ENCODE measurements around the gene SCYGR5. TPM values are rescaled to one million over a fixed set of nuclear protein-coding genes. Genes with fewer than 3 reads are reported as not detected.
"Not testable (repeated sequence)": the region's sequence is repeated elsewhere in the genome, so short reads cannot be mapped to it uniquely, and the experiment has no call there.

Gene SCYGR5
- total and polyA plus RNA-seq, 12 donors = not detected

- intact Hi-C loops (cut with DNase I) = loop anchor here in 2 of 10 donors (5.0 to 10.0 kb wide), 3 partner anchors 106 to 256 kb away; no protein-coding TSS in a partner anchor
- H3K4me1 ChIP-seq = peaks cover 0 to 15% (median 0%) of the 10 kb centered on the region in 9 donors
- no peaks in the 10 kb centered on the region for H3K9me3 ChIP-seq
- TF ChIP-seq CTCF (IDR thresholded peaks at IDR 0.05) = no peak
- H3K4me3 ChIP-seq = no peak overlapping the region
- peak in 1 of 8 donors; percentile 47 for ATAC-seq
- H3K27ac ChIP-seq = no peak overlapping the region
- 21 to 22% methylated on average over 7 of the region's 7 CpGs for WGBS, 2 donors
- peaks cover 0 to 4% (median 0%) of the 10 kb centered on the region in 7 donors for H3K27me3 ChIP-seq
- H3K36me3 ChIP-seq = no peaks in the 10 kb centered on the region
- DNase-seq = peak in 1 of 2 donors; percentile 21
Measured at GRCh38 chr2:227661025-227661649, 5.5 kb upstream of the SCYGR5 start.

GRCh38 chr2:227661827-227662226, 4.8 kb upstream of the SCYGR5 start:
- intact Hi-C loops (cut with DNase I) = loop anchor here in 2 of 10 donors (5.0 to 10.0 kb wide), 3 partner anchors 105 to 257 kb away; no protein-coding TSS in a partner anchor
- H3K9me3 ChIP-seq = no peaks in the 10 kb centered on the region
- peaks cover 0 to 14% (median 0%) of the 10 kb centered on the region in 9 donors for H3K4me1 ChIP-seq
- H3K27ac ChIP-seq = no peak overlapping the region
- peaks cover 0 to 4% (median 0%) of the 10 kb centered on the region in 7 donors for H3K27me3 ChIP-seq
- ATAC-seq = no peak
- DNase-seq = no peak
- no peak overlapping the region for H3K4me3 ChIP-seq
- WGBS, 2 donors = 48 to 58% methylated on average over 3 of the region's 3 CpGs
- TF ChIP-seq CTCF (IDR thresholded peaks at IDR 0.05) = no peak
- no peaks in the 10 kb centered on the region for H3K36me3 ChIP-seq

- DNase-seq (no peak), ATAC-seq (no peak)
- intact Hi-C loops (cut with DNase I) = loop anchor here in 1 of 10 donors (10.0 kb wide), 2 partner anchors 199 to 261 kb away; no protein-coding TSS in a partner anchor
- WGBS, 2 donors = 78 to 82% methylated on average over 6 of the region's 6 CpGs
- H3K27me3 ChIP-seq = peaks cover 0 to 4% (median 0%) of the 10 kb centered on the region in 7 donors
- H3K4me3 ChIP-seq = no peak overlapping the region
- H3K27ac ChIP-seq = no peak overlapping the region
- H3K9me3 ChIP-seq = no peaks in the 10 kb centered on the region
- no peak for TF ChIP-seq CTCF (IDR thresholded peaks at IDR 0.05)
- H3K4me1 ChIP-seq = peaks cover 0 to 3% (median 0%) of the 10 kb centered on the region in 9 donors
- no peaks in the 10 kb centered on the region for H3K36me3 ChIP-seq
Measured at GRCh38 chr2:227665189-227665940, 1.2 kb upstream of the SCYGR5 start.

- no peak for TF ChIP-seq CTCF (IDR thresholded peaks at IDR 0.05)
- no peak overlapping the region for H3K4me3 ChIP-seq
- no peaks in the 10 kb centered on the region for H3K4me1 ChIP-seq
- H3K27me3 ChIP-seq = no peaks in the 10 kb centered on the region
- H3K27ac ChIP-seq = no peak overlapping the region
- H3K36me3 ChIP-seq = no peaks in the 10 kb centered on the region
- intact Hi-C loops (cut with DNase I) = no loop called here
- ATAC-seq = no peak
- no peak for DNase-seq
- H3K9me3 ChIP-seq = no peaks in the 10 kb centered on the region
- WGBS, 2 donors = 76 to 77% methylated on average over 3 of the region's 3 CpGs
Measured at GRCh38 chr2:227671170-227671905, 4.7 kb downstream of the SCYGR5 start.

GRCh38 chr2:227673620-227674019, 7.0 kb downstream of the SCYGR5 start:
- H3K27me3 ChIP-seq; H3K27ac ChIP-seq; H3K36me3 ChIP-seq; ATAC-seq; H3K4me3 ChIP-seq; DNase-seq; H3K4me1 ChIP-seq; H3K9me3 ChIP-seq; intact Hi-C loops (cut with DNase I): not testable (repeated sequence)
- 79 to 81% methylated on average over 5 of the region's 5 CpGs for WGBS, 2 donors

Measured in heart right ventricle (tissue), 16 donors.